HEK293 (cell line): ENCODE measurements around the gene ZNF486.

Experiments
- CTCF ChIA-PET: fragments of 350-600 bp; formaldehyde crosslinking; extraction: SDS; loops from one replicate; lab custom pipeline; 2021; ENCODE audit warnings: antibody characterized with exemption; lab: Yijun Ruan, JAX
- POLR2A ChIA-PET: fragments of 300-600 bp; formaldehyde crosslinking; extraction: SDS; loops from one replicate; lab custom pipeline; 2020; ENCODE audit warnings: antibody characterized with exemption, inconsistent platforms; lab: Yijun Ruan, JAX
- H3K27ac ChIP-seq: fragments of 200-500 bp; sonication (Bioruptor generic); 2 replicates; pipeline ENCODE4 v1.5.1; 2014; ENCODE audit warnings: low read depth, low read length, control low read depth, inconsistent platforms; ENCODE audit errors: extremely low read depth
- H3K36me3 ChIP-seq, 2 experiments: fragments of 200-500 bp in 1 of 2; sonication (Bioruptor generic) in 1 of 2; 1 replicate in 1 of 2; 2 replicates in 1 of 2; pipeline ENCODE4 v1.5.1; 2014 to 2017; ENCODE audit warnings: inconsistent platforms in 2 of 2, low read length in 2 of 2; ENCODE audit not compliant: control insufficient read depth in 2 of 2, insufficient read depth in 1 of 2
- H3K4me1 ChIP-seq: fragments of 200-500 bp; sonication (Bioruptor generic); 2 replicates; pipeline ENCODE4 v1.5.1; 2014; ENCODE audit warnings: mild to moderate bottlenecking, low read length, inconsistent platforms; ENCODE audit not compliant: control insufficient read depth, insufficient read depth
- H3K4me3 ChIP-seq: 2 replicates; pipeline ENCODE4 v1.5.1; 2011; ENCODE audit warnings: low read depth, mild to moderate bottlenecking, control low read depth, low read length, moderate library complexity
- H3K9me3 ChIP-seq: fragments of 200-500 bp; sonication (Bioruptor generic); 2 replicates; pipeline ENCODE4 v1.5.1; 2014; ENCODE audit warnings: low read depth, low read length, inconsistent platforms; ENCODE audit not compliant: control insufficient read depth, insufficient read depth
- GLIS2 ChIP-seq: fragments of 450-650 bp; formaldehyde crosslinking; IDR thresholded peaks from 2 replicates; pipeline ENCODE4 v1.5.1; 2016; ENCODE audit warnings: missing biosample characterization, missing genetic modification characterization
- IKZF3 ChIP-seq: fragments of 450-650 bp; IDR thresholded peaks from 2 replicates; pipeline ENCODE4 v1.5.0; 2018; ENCODE audit warnings: missing biosample characterization, mild to moderate bottlenecking, missing genetic modification characterization, moderate library complexity
- MYNN ChIP-seq: fragments of 450-650 bp; formaldehyde crosslinking; IDR thresholded peaks from 2 replicates; pipeline ENCODE4 v1.5.1; 2016; ENCODE audit warnings: missing biosample characterization, missing genetic modification characterization, borderline replicate concordance
- PBX3 ChIP-seq: sonication (generic); formaldehyde crosslinking; IDR thresholded peaks from 2 replicates; pipeline ENCODE4 v1.8.1; 2022; ENCODE audit warnings: mild to moderate bottlenecking, moderate library complexity, missing genetic modification reagents
- PRDM1 ChIP-seq: fragments of 450-650 bp; formaldehyde crosslinking; IDR thresholded peaks from 2 replicates; pipeline ENCODE4; 2016; ENCODE audit warnings: missing biosample characterization, missing genetic modification characterization
- SALL2 ChIP-seq: fragments of 450-650 bp; formaldehyde crosslinking; IDR thresholded peaks from 2 replicates; pipeline ENCODE4 v1.5.0; 2017; ENCODE audit warnings: missing biosample characterization, mild to moderate bottlenecking, missing genetic modification characterization, borderline replicate concordance
- WT1 ChIP-seq: fragments of 450-650 bp; formaldehyde crosslinking; IDR thresholded peaks from 2 replicates; pipeline ENCODE4 v1.5.1; 2016; ENCODE audit warnings: missing biosample characterization, missing genetic modification characterization
- YY2 ChIP-seq: fragments of 450-650 bp; formaldehyde crosslinking; IDR thresholded peaks from 2 replicates; pipeline ENCODE4 v1.5.1; 2016; ENCODE audit warnings: missing biosample characterization, missing genetic modification characterization
- ZEB2 ChIP-seq: fragments of 450-650 bp; formaldehyde crosslinking; IDR thresholded peaks from 2 replicates; pipeline ENCODE4 v1.5.1; 2016; ENCODE audit warnings: missing biosample characterization, missing genetic modification characterization
- ZNF10 ChIP-seq: fragments of 450-650 bp; formaldehyde crosslinking; IDR thresholded peaks from 2 replicates; pipeline ENCODE4 v1.5.1; 2017; ENCODE audit warnings: missing biosample characterization, missing genetic modification characterization
- ZNF24 ChIP-seq: fragments of 450-650 bp; formaldehyde crosslinking; IDR thresholded peaks from 2 replicates; pipeline ENCODE4 v1.5.1; 2016; ENCODE audit warnings: missing biosample characterization, missing genetic modification characterization
- ZNF335 ChIP-seq: fragments of 450-650 bp; formaldehyde crosslinking; conservative IDR thresholded peaks from 2 replicates; pipeline ENCODE4 v1.5.1; 2016; ENCODE audit warnings: missing biosample characterization, missing genetic modification characterization
- ZNF366 ChIP-seq: fragments of 450-650 bp; formaldehyde crosslinking; conservative IDR thresholded peaks from 2 replicates; pipeline ENCODE4 v1.5.1; 2016; ENCODE audit warnings: missing biosample characterization, missing genetic modification characterization
- ZNF433 ChIP-seq: fragments of 450-650 bp; formaldehyde crosslinking; IDR thresholded peaks from 2 replicates; pipeline ENCODE4 v1.5.1; 2016; ENCODE audit warnings: missing biosample characterization, missing genetic modification characterization, low read depth
- ZNF48 ChIP-seq: fragments of 450-650 bp; formaldehyde crosslinking; IDR thresholded peaks from 2 replicates; pipeline ENCODE4 v1.5.1; 2016; ENCODE audit warnings: missing biosample characterization, missing genetic modification characterization
- ZNF513 ChIP-seq: fragments of 450-650 bp; IDR thresholded peaks from 2 replicates; pipeline ENCODE4 v1.5.1; 2018; ENCODE audit warnings: missing biosample characterization, missing genetic modification characterization
- ZNF654 ChIP-seq: fragments of 450-650 bp; formaldehyde crosslinking; IDR thresholded peaks from 2 replicates; pipeline ENCODE4 v1.5.1; 2016; ENCODE audit warnings: low read depth, missing biosample characterization, missing genetic modification characterization
- ZNF664 ChIP-seq: fragments of 450-650 bp; formaldehyde crosslinking; IDR thresholded peaks from 2 replicates; pipeline ENCODE4 v1.5.1; 2016; ENCODE audit warnings: missing biosample characterization, missing genetic modification characterization
- ZNF692 ChIP-seq: fragments of 450-650 bp; formaldehyde crosslinking; IDR thresholded peaks from 2 replicates; pipeline ENCODE4 v1.5.1; 2016; ENCODE audit warnings: missing biosample characterization, missing genetic modification characterization
- ZNF747 ChIP-seq: fragments of 450-650 bp; formaldehyde crosslinking; IDR thresholded peaks from 2 replicates; pipeline ENCODE4 v1.5.1; 2016; ENCODE audit warnings: missing biosample characterization, missing genetic modification characterization
- ZNF791 ChIP-seq: fragments of 450-650 bp; formaldehyde crosslinking; IDR thresholded peaks from 2 replicates; pipeline ENCODE4 v1.5.1; 2016; ENCODE audit warnings: missing biosample characterization, missing genetic modification characterization

ZNF486 gene

GRCh38 chr19:20235156-20235555 lies 68.1 kb downstream of the ZNF486 start:
- CTCF ChIA-PET = no interaction called here
- no peaks in the 10 kb centered on the region for H3K36me3 ChIP-seq
- no peak for TF ChIP-seq PBX3 (CRISPR knock-in tag)
- no peak for TF ChIP-seq ZNF24 (tag by site-specific recombination)
- no peak for TF ChIP-seq ZNF10
- H3K27ac ChIP-seq = no peak overlapping the region
- no peaks in the 10 kb centered on the region for H3K9me3 ChIP-seq
- POLR2A ChIA-PET = no interaction called here
- H3K4me1 ChIP-seq = no peaks in the 10 kb centered on the region
- no peak overlapping the region for H3K4me3 ChIP-seq

- no peaks in the 10 kb centered on the region for H3K9me3 ChIP-seq
- ChIA-PET CTCF (no interaction called here), POLR2A (no interaction called here)
- no peaks in the 10 kb centered on the region for H3K36me3 ChIP-seq
- no peak overlapping the region for H3K27ac ChIP-seq
- H3K4me1 ChIP-seq = no peaks in the 10 kb centered on the region
- no peak for TF ChIP-seq ZEB2 (tag by site-specific recombination)
- TF ChIP-seq ZNF513 (tag by site-specific recombination) = no peak
- no peak for TF ChIP-seq PRDM1 (tag by site-specific recombination)
- TF ChIP-seq SALL2 (tag by site-specific recombination) = no peak
- TF ChIP-seq ZNF335 (tag by site-specific recombination) = no peak
- TF ChIP-seq IKZF3 (tag by site-specific recombination) = no peak
- TF ChIP-seq ZNF433 (tag by site-specific recombination) = no peak
- TF ChIP-seq ZNF664 (tag by site-specific recombination) = no peak
- no peak for TF ChIP-seq ZNF654 (tag by site-specific recombination)
- TF ChIP-seq WT1 (tag by site-specific recombination) = no peak
- no peak for TF ChIP-seq ZNF747
- no peak for TF ChIP-seq ZNF791 (tag by site-specific recombination)
- TF ChIP-seq ZNF692 (tag by site-specific recombination) = no peak
- no peak for TF ChIP-seq ZNF366
- TF ChIP-seq, all 188 proteins: peak for 0
- H3K4me3 ChIP-seq = peak overlapping the region; percentile 50
These were observed 71.0 kb downstream of the ZNF486 start for GRCh38 chr19:20237773-20238623.

- CTCF ChIA-PET = no interaction called here
- no peak for TF ChIP-seq ZNF48 (tag by site-specific recombination)
- no peak for TF ChIP-seq GLIS2 (tag by site-specific recombination)
- no peak for TF ChIP-seq MYNN (tag by site-specific recombination)
- no peak for TF ChIP-seq YY2 (tag by site-specific recombination)
- TF ChIP-seq, all 188 proteins: peak for 0
- no peaks in the 10 kb centered on the region for H3K36me3 ChIP-seq
- POLR2A ChIA-PET = no interaction called here
- no peak overlapping the region for H3K4me3 ChIP-seq
- H3K9me3 ChIP-seq = no peaks in the 10 kb centered on the region
- no peaks in the 10 kb centered on the region for H3K4me1 ChIP-seq
- H3K27ac ChIP-seq = no peak overlapping the region
These were observed 76.6 kb downstream of the ZNF486 start for GRCh38 chr19:20243629-20244028.
